ENCODE measurements around the gene TSPYL4.

GRCh38 chr6:116255246-116255800 is 1.4 kb upstream of the TSPYL4 start:
- TF ChIP-seq CTCF (conservative IDR thresholded peaks at IDR 0.05; ENCODE audit: low read length) (no peak), EZH2phosphoT487 (IDR thresholded peaks at IDR 0.05; ENCODE audit: borderline replicate concordance) (no peak)

Data from Loucy (cell line).